K562 (cell line): ENCODE data around the gene UGT3A2. TPM values are rescaled to one million over a fixed set of nuclear protein-coding genes. Genes with fewer than 3 reads are reported as not detected.

Experiments
- ATF6 ChIP-seq: sonication (generic); formaldehyde crosslinking; IDR thresholded peaks from 2 replicates; pipeline ENCODE4 v1.4.0; 2020; ENCODE audit warnings: mild to moderate bottlenecking, missing genetic modification reagents
- FOXA1 ChIP-seq: fragments of 450-650 bp; IDR thresholded peaks from 2 replicates; pipeline ENCODE4 v1.6.1; 2016; ENCODE audit warnings: mild to moderate bottlenecking, borderline replicate concordance
- RFX1 ChIP-seq: fragments of 450-650 bp; IDR thresholded peaks from 2 replicates; pipeline ENCODE4 v1.6.1; 2016; ENCODE audit warnings: mild to moderate bottlenecking, moderate library complexity
- SIN3A ChIP-seq, 2 experiments: fragments of 150-350 bp in 1 of 2; IDR thresholded peaks; 2 replicates each; pipeline ENCODE4 v1.6.1; 2011 to 2016; ENCODE audit warnings: borderline replicate concordance in 2 of 2, low read depth in 2 of 2, low read length in 2 of 2, mild to moderate bottlenecking in 2 of 2, moderate library complexity in 2 of 2; ENCODE audit not compliant: control insufficient read depth in 1 of 2
- SNRNP70 ChIP-seq: fragments of 200-400 bp; formaldehyde crosslinking; optimal IDR thresholded peaks from 2 replicates; pipeline ENCODE3; 2017; ENCODE audit warnings: low read depth, low read length
- TFAP4 ChIP-seq: sonication (generic); formaldehyde crosslinking; IDR thresholded peaks from 2 replicates; pipeline ENCODE4 v1.8.0; 2022; ENCODE audit warnings: missing genetic modification reagents, mild to moderate bottlenecking, moderate library complexity, borderline replicate concordance
- polyA plus RNA-seq, 8 experiments: library from polyadenylated mRNA; depleted of rRNA in 4 of 8; stranded (reverse) in 5 of 8; unstranded in 3 of 8; fragments of >200 nt; fragmentation: Nextera tagmentation in 2 of 8; fragmentation: Illumina TruSeq in 1 of 8; extraction: Ambion mirVana in 2 of 8; extraction: Trizol in 1 of 8; gene quantifications; 2 replicates each; pipeline versions ENCODE4 v1.2.1 to v1.2.3, GENCODE V29; 2011 to 2014; ENCODE audit warnings: inconsistent platforms in 1 of 8, missing spikeins in 1 of 8
- total RNA-seq, 7 experiments: library from RNA; depleted of rRNA in 6 of 7; stranded (reverse); fragments of >200 nt in 6 of 7; fragmentation: Illumina TruSeq in 2 of 7; extraction: Trizol in 2 of 7; gene quantifications; 2 replicates each; pipeline versions ENCODE4 v1.2.1 to v1.2.3, GENCODE V29; 2011 to 2021; ENCODE audit warnings: low replicate concordance in 1 of 7
- TF ChIP-seq, protein P1 (sequence below), 2 experiments: fragments of 450-650 bp; formaldehyde crosslinking in 1 of 2; IDR thresholded peaks; 2 replicates each; pipeline versions ENCODE4 v1.4.0 to v1.6.1; 2014 to 2020; ENCODE audit warnings: mild to moderate bottlenecking in 2 of 2, borderline replicate concordance in 1 of 2, low read depth in 1 of 2
- TF ChIP-seq, protein P2 (sequence below): fragments of 250-450 bp; sonication (Bioruptor Pico); IDR thresholded peaks from 2 replicates; pipeline ENCODE4 v1.4.0; 2020; ENCODE audit warnings: mild to moderate bottlenecking, moderate library complexity

The UGT3A2 gene
- total and polyA plus RNA-seq, 9 of the 15 experiments (the other 6 are each of a cell fraction or from before 2014, with no cell fraction given): not detected

GRCh38 chr5:36089989-36090388 lies 23.3 kb upstream of the UGT3A2 start (continued):
- TF ChIP-seq, protein P1, sequence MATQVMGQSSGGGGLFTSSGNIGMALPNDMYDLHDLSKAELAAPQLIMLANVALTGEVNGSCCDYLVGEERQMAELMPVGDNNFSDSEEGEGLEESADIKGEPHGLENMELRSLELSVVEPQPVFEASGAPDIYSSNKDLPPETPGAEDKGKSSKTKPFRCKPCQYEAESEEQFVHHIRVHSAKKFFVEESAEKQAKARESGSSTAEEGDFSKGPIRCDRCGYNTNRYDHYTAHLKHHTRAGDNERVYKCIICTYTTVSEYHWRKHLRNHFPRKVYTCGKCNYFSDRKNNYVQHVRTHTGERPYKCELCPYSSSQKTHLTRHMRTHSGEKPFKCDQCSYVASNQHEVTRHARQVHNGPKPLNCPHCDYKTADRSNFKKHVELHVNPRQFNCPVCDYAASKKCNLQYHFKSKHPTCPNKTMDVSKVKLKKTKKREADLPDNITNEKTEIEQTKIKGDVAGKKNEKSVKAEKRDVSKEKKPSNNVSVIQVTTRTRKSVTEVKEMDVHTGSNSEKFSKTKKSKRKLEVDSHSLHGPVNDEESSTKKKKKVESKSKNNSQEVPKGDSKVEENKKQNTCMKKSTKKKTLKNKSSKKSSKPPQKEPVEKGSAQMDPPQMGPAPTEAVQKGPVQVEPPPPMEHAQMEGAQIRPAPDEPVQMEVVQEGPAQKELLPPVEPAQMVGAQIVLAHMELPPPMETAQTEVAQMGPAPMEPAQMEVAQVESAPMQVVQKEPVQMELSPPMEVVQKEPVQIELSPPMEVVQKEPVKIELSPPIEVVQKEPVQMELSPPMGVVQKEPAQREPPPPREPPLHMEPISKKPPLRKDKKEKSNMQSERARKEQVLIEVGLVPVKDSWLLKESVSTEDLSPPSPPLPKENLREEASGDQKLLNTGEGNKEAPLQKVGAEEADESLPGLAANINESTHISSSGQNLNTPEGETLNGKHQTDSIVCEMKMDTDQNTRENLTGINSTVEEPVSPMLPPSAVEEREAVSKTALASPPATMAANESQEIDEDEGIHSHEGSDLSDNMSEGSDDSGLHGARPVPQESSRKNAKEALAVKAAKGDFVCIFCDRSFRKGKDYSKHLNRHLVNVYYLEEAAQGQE (IDR thresholded peaks at IDR 0.05; ENCODE audit: borderline replicate concordance): peak; percentile 89
- TF ChIP-seq, protein P1 (CRISPR knock-in tag; IDR thresholded peaks at IDR 0.05; ENCODE audit: low read depth): no peak
- TF ChIP-seq, protein P2, sequence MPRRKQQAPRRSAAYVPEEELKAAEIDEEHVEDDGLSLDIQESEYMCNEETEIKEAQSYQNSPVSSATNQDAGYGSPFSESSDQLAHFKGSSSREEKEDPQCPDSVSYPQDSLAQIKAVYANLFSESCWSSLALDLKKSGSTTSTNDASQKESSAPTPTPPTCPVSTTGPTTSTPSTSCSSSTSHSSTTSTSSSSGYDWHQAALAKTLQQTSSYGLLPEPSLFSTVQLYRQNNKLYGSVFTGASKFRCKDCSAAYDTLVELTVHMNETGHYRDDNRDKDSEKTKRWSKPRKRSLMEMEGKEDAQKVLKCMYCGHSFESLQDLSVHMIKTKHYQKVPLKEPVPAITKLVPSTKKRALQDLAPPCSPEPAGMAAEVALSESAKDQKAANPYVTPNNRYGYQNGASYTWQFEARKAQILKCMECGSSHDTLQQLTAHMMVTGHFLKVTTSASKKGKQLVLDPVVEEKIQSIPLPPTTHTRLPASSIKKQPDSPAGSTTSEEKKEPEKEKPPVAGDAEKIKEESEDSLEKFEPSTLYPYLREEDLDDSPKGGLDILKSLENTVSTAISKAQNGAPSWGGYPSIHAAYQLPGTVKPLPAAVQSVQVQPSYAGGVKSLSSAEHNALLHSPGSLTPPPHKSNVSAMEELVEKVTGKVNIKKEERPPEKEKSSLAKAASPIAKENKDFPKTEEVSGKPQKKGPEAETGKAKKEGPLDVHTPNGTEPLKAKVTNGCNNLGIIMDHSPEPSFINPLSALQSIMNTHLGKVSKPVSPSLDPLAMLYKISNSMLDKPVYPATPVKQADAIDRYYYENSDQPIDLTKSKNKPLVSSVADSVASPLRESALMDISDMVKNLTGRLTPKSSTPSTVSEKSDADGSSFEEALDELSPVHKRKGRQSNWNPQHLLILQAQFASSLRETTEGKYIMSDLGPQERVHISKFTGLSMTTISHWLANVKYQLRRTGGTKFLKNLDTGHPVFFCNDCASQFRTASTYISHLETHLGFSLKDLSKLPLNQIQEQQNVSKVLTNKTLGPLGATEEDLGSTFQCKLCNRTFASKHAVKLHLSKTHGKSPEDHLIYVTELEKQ (CRISPR knock-in tag): no peak
- no peak for TF ChIP-seq SIN3A (IDR thresholded peaks at IDR 0.05; ENCODE audit: borderline replicate concordance in 2 of 2, control insufficient read depth in 1 of 2, low read depth in 2 of 2, low read length in 2 of 2)
- TF ChIP-seq FOXA1: no peak
- TF ChIP-seq SNRNP70: no peak
- 0 out of 2 replicates have a peak, but pooled peaks have one; percentile 30 for TF ChIP-seq TFAP4 (CRISPR knock-in tag)
- TF ChIP-seq RFX1: peak; percentile 11; the same call in 1 of the 2 replicates
- no peak for TF ChIP-seq ATF6 (CRISPR knock-in tag)
